PC-3 (cell line): Measurements from ENCODE around the gene FLNC.

ENCODE experiments used
- CTCF ChIP-seq: fragments of 300-600 bp; sonication (generic); conservative IDR thresholded peaks from 2 replicates; pipeline ENCODE4 v1.5.1; 2017; ENCODE audit warnings: antibody characterized with exemption, low read depth, mild to moderate bottlenecking, low read length
- EZH2 ChIP-seq: fragments of 300-600 bp; sonication (generic); IDR thresholded peaks from one replicate; pipeline ENCODE4 v1.6.1; 2017; ENCODE audit warnings: antibody characterized with exemption, mild to moderate bottlenecking, low read length; ENCODE audit not compliant: unreplicated experiment

- TF ChIP-seq EZH2 (no peak), CTCF (no peak)
These were observed 38.9 kb upstream of the FLNC start, which contains the start of gene CCDC136 for GRCh38 chr7:128791121-128791971.
